Measurements from ENCODE around the gene HHLA2. TPM values are rescaled to one million over a fixed set of nuclear protein-coding genes. Genes with fewer than 3 reads are reported as not detected.

The HHLA2 gene
- total RNA-seq, 2 donors from 2014 or later = not detected

DNA sequence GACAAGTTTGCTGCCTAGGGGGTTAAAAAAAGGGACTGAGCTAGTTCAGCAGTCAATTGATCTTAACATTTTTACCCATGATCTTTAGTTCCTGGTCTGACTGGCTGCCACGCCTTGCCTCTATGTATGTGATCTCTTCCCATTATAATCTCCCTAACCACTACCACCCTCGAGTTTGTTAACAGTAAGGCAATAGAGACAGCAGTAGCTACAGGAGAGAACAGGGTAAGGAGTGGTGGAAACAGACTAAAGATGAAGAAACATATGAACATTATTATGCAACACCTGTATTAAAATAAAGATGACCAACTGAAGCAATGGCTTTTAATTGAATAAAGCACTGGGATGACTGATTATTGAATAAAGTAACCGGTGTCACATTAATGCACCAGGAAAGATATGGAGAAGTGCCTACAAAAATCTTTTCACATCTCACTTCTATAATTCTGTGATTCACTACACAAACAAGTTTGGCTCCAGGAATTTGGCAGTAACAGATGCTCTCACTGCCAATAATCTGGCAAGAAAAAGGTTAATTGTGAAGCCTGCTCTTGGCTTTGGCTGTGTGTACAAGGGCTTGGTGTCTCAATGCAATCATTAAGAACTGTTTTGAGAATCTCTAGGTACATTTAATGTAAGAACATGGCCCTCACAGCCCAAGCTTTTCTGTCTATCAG, 95.7 kb downstream of the HHLA2 start:
- peaks cover 8% of the 10 kb centered on the region for H3K4me1 Mint-ChIP-seq
- no peak overlapping the region for H3K27ac ChIP-seq (ENCODE audit: low read depth, low read length)
- no peaks in the 10 kb centered on the region for H3K9me3 Mint-ChIP-seq
- no peak overlapping the region for H3K4me3 Mint-ChIP-seq
- H3K27me3 ChIP-seq (ENCODE audit: control insufficient read depth, insufficient read depth, low read length, poor library complexity, severe bottlenecking) = peaks cover 42% of the 10 kb centered on the region
- no peaks in the 10 kb centered on the region for H3K36me3 Mint-ChIP-seq (ENCODE audit: low read depth)
- 95 to 100% methylated on average over 1 to 2 of the region's 3 CpGs for WGBS, 2 experiments (ENCODE audit: insufficient coverage in 1 of 2, insufficient read length in 1 of 2)
- no peak for DNase-seq
- no peaks in the 10 kb centered on the region for H3K36me3 ChIP-seq (ENCODE audit: control insufficient read depth, insufficient read depth, low read length)
- TF ChIP-seq, protein P1, sequence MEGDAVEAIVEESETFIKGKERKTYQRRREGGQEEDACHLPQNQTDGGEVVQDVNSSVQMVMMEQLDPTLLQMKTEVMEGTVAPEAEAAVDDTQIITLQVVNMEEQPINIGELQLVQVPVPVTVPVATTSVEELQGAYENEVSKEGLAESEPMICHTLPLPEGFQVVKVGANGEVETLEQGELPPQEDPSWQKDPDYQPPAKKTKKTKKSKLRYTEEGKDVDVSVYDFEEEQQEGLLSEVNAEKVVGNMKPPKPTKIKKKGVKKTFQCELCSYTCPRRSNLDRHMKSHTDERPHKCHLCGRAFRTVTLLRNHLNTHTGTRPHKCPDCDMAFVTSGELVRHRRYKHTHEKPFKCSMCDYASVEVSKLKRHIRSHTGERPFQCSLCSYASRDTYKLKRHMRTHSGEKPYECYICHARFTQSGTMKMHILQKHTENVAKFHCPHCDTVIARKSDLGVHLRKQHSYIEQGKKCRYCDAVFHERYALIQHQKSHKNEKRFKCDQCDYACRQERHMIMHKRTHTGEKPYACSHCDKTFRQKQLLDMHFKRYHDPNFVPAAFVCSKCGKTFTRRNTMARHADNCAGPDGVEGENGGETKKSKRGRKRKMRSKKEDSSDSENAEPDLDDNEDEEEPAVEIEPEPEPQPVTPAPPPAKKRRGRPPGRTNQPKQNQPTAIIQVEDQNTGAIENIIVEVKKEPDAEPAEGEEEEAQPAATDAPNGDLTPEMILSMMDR (conservative IDR thresholded peaks at IDR 0.05) = no peak
- no peak overlapping the region for H3K27ac Mint-ChIP-seq
- no peak overlapping the region for H3K4me3 ChIP-seq (ENCODE audit: low read length)
- no peak overlapping the region for H3K9ac ChIP-seq (ENCODE audit: extremely low read depth, low read length, poor library complexity, severe bottlenecking)
- H3K27me3 Mint-ChIP-seq (ENCODE audit: insufficient read depth) = peaks cover 8% of the 10 kb centered on the region
- no peaks in the 10 kb centered on the region for H3K9me3 ChIP-seq (ENCODE audit: control insufficient read depth, low read length)
- no peaks in the 10 kb centered on the region for H3K4me1 ChIP-seq (ENCODE audit: control insufficient read depth, insufficient read depth, low read length)

- peaks cover 54% of the 10 kb centered on the region for H3K27me3 ChIP-seq (ENCODE audit: control insufficient read depth, insufficient read depth, low read length, poor library complexity, severe bottlenecking)
- H3K9me3 ChIP-seq (ENCODE audit: control insufficient read depth, low read length) = no peaks in the 10 kb centered on the region
- TF ChIP-seq, protein P1 (conservative IDR thresholded peaks at IDR 0.05) = no peak
- DNase-seq = no peak
- H3K36me3 ChIP-seq (ENCODE audit: control insufficient read depth, insufficient read depth, low read length) = no peaks in the 10 kb centered on the region
- Mint-ChIP-seq H3K9me3 (no peaks in the 10 kb centered on the region), H3K36me3 (ENCODE audit: low read depth) (no peaks in the 10 kb centered on the region), H3K4me3 (no peak overlapping the region), H3K27ac (no peak overlapping the region), H3K4me1 (peaks cover 8% of the 10 kb centered on the region), H3K27me3 (ENCODE audit: insufficient read depth) (peaks cover 13% of the 10 kb centered on the region)
- no peak overlapping the region for H3K27ac ChIP-seq (ENCODE audit: low read depth, low read length)
- WGBS, 2 experiments (ENCODE audit: insufficient coverage in 1 of 2, insufficient read length in 1 of 2) = 59% methylated on average over 3 of the region's 3 CpGs; no CpG with 5 or more reads in 1 of the 2 experiments
- H3K9ac ChIP-seq (ENCODE audit: extremely low read depth, low read length, poor library complexity, severe bottlenecking) = no peak overlapping the region
- H3K4me3 ChIP-seq (ENCODE audit: low read length) = no peak overlapping the region
- no peaks in the 10 kb centered on the region for H3K4me1 ChIP-seq (ENCODE audit: control insufficient read depth, insufficient read depth, low read length)
Observed at GRCh38 chr3:108393128-108393900, 97.0 kb downstream of the HHLA2 start.

DNA sequence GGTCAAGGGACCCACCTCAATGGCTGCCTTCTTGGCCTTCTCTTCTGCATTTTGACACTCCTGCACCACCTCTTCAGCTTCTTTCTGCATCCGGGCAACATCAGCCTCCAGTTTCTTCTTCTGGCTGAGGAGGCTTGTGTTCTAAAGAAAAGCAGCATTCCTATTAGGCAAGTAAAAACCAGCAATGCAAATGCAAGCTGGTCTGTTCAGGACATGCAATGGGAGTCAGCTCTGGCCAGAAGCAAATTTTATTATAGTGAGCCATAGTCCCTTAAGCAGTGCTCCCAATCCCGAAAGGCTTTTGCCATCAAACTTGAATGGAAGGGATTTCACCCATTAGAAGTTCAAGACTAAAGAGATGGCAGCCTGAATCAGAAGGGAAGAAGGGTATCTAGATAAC, 97.7 kb downstream of the HHLA2 start:
- DNase-seq = no peak
- H3K4me1 ChIP-seq (ENCODE audit: control insufficient read depth, insufficient read depth, low read length) = no peaks in the 10 kb centered on the region
- WGBS, 2 experiments (ENCODE audit: insufficient coverage in 1 of 2, insufficient read length in 1 of 2) = 92 to 100% methylated on average over 1 to 2 of the region's 2 CpGs

More for the DNA sequence above, 97.7 kb downstream of the HHLA2 start:
- H3K27me3 Mint-ChIP-seq (ENCODE audit: insufficient read depth) = peaks cover 20% of the 10 kb centered on the region
- H3K27ac Mint-ChIP-seq = no peak overlapping the region
- Histone ChIP-seq H3K9ac (ENCODE audit: extremely low read depth, low read length, poor library complexity, severe bottlenecking) (no peak overlapping the region), H3K36me3 (ENCODE audit: control insufficient read depth, insufficient read depth, low read length) (no peaks in the 10 kb centered on the region), H3K27ac (ENCODE audit: low read depth, low read length) (no peak overlapping the region), H3K4me3 (ENCODE audit: low read length) (no peak overlapping the region), H3K27me3 (ENCODE audit: control insufficient read depth, insufficient read depth, low read length, poor library complexity, severe bottlenecking) (peaks cover 62% of the 10 kb centered on the region), H3K9me3 (ENCODE audit: control insufficient read depth, low read length) (no peaks in the 10 kb centered on the region)
- TF ChIP-seq, protein P1 (conservative IDR thresholded peaks at IDR 0.05) = no peak
- no peaks in the 10 kb centered on the region for H3K36me3 Mint-ChIP-seq (ENCODE audit: low read depth)
- peaks cover 8% of the 10 kb centered on the region for H3K4me1 Mint-ChIP-seq
- no peaks in the 10 kb centered on the region for H3K9me3 Mint-ChIP-seq
- no peak overlapping the region for H3K4me3 Mint-ChIP-seq
